Measurements from ENCODE around the gene BCAR3.

The BCAR3 gene

DNA sequence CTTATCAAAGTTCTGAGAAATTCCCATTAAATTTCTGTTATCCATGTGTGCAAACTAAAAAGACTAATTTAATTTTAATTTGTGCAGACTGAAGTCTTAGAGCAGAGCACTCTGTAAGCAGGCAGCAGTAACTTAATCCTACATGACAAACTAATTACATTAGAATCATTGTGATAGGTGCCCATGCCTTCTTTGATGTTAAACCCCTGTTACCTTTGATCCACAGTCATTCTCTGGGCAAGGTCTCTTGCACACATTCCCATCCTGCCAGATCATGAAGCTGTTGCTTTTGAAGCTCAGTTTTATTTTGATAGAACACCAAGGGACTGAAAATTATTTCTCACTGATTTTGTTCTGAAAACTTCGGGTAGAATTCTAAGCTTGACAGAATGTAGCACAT is 77.2 kb downstream of the BCAR3 start:
- in situ Hi-C loops (cut with HindIII; ENCODE audit: low sequenced_read_pairs): no loop called here
- TF ChIP-seq, protein P1, sequence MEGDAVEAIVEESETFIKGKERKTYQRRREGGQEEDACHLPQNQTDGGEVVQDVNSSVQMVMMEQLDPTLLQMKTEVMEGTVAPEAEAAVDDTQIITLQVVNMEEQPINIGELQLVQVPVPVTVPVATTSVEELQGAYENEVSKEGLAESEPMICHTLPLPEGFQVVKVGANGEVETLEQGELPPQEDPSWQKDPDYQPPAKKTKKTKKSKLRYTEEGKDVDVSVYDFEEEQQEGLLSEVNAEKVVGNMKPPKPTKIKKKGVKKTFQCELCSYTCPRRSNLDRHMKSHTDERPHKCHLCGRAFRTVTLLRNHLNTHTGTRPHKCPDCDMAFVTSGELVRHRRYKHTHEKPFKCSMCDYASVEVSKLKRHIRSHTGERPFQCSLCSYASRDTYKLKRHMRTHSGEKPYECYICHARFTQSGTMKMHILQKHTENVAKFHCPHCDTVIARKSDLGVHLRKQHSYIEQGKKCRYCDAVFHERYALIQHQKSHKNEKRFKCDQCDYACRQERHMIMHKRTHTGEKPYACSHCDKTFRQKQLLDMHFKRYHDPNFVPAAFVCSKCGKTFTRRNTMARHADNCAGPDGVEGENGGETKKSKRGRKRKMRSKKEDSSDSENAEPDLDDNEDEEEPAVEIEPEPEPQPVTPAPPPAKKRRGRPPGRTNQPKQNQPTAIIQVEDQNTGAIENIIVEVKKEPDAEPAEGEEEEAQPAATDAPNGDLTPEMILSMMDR (IDR thresholded peaks at IDR 0.05; ENCODE audit: low read depth, low read length): no peak
- no peak for DNase-seq (ENCODE audit: low read depth, low spot score)
- H3K4me3 ChIP-seq (ENCODE audit: low read depth, low read length): no peak overlapping the region

DNA sequence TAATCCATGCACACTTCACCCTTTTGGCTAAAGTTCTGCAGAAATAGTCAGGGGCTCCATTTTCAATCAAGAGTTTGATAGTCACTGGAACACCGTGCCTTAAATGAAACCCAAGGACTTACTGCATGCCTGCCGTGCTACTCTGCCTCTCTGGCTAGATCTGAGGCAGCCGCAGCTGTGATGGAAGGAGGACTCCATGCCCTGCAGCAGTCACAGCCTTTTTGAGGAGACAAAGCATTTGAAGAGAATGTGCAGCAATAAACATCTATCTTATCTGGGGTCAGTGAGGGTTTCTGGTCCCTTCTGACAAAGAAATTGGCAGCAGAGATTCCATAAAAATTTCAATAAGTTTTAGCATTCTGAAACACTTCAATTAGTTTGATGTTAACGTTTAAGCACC is 78.0 kb downstream of the BCAR3 start:
- no peak for DNase-seq (ENCODE audit: low read depth, low spot score)

DNA sequence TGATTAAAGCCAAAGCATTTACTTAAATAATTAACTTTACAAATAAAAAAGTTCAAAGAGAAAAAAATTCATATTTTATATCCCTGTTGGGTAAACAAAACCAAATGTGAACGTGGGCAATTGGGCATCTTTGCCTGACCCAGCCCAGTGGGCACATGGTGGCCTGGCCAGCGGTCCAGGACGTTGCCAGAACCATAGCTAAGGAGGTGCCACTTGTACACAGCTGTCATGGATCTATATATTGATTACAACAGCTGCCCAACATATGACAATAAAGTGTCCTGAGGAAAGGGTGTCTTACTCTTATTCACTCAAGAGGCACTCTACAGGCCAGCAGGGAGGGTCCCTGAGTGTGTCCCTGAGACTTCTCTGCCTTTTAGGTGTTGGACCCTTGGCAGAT is 78.5 kb downstream of the BCAR3 start:
- TF ChIP-seq, protein P1 (IDR thresholded peaks at IDR 0.05; ENCODE audit: low read depth, low read length): no peak
- in situ Hi-C loops (cut with HindIII; ENCODE audit: low sequenced_read_pairs): no loop called here
- H3K4me3 ChIP-seq (ENCODE audit: low read depth, low read length): no peak overlapping the region
- DNase-seq (ENCODE audit: low read depth, low spot score): no peak

More for the DNA sequence above, 78.0 kb downstream of the BCAR3 start:
- no peak overlapping the region for H3K4me3 ChIP-seq (ENCODE audit: low read depth, low read length)
- TF ChIP-seq, protein P1 (IDR thresholded peaks at IDR 0.05; ENCODE audit: low read depth, low read length): no peak
- in situ Hi-C loops (cut with HindIII; ENCODE audit: low sequenced_read_pairs): no loop called here

DNA sequence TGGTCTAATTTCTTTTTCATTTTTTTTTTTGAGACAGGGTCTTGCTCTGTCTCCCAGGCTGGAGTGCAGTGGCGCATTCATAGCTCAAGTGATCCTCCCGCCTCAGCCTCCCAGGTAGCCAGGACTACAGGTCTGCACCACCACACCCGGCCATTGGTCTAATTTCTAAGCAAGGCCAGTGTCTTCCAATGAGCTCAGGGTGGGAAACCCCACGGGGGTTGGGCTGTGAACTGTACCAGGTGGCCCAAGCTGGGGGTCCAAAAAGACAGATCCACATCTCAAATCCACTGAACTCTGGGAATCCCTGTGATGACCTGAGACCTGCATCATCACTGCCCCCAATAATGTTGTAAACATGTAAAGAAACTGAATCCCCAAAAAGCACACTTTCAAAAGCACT is 79.5 kb downstream of the BCAR3 start:
- no peak overlapping the region for H3K4me3 ChIP-seq (ENCODE audit: low read depth, low read length)
- in situ Hi-C loops (cut with HindIII; ENCODE audit: low sequenced_read_pairs): no loop called here
- DNase-seq (ENCODE audit: low read depth, low spot score): no peak
- TF ChIP-seq, protein P1 (IDR thresholded peaks at IDR 0.05; ENCODE audit: low read depth, low read length): no peak

DNA sequence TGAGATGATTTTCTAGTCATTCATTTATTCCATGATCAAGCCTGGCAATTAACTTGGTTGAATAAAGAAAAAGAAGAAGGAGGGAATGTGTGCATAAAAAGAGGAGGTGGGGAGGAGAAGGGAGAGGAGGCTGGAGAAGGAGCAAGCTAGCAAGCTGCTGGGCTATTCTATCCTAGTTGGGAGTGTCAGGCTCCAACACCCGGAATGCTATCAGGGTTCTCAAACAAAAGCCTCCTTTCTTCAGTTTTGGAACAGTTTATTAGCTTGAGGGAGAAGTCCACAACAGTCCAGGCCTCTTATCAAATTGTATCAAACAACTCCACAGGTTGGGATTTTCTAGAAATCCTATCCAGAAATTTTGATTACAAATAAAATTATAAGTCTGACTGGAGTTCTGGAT is 80.0 kb downstream of the BCAR3 start:
- TF ChIP-seq, protein P1 (IDR thresholded peaks at IDR 0.05; ENCODE audit: low read depth, low read length): no peak
- in situ Hi-C loops (cut with HindIII; ENCODE audit: low sequenced_read_pairs): no loop called here
- DNase-seq (ENCODE audit: low read depth, low spot score): no peak
- no peak overlapping the region for H3K4me3 ChIP-seq (ENCODE audit: low read depth, low read length)

DNA sequence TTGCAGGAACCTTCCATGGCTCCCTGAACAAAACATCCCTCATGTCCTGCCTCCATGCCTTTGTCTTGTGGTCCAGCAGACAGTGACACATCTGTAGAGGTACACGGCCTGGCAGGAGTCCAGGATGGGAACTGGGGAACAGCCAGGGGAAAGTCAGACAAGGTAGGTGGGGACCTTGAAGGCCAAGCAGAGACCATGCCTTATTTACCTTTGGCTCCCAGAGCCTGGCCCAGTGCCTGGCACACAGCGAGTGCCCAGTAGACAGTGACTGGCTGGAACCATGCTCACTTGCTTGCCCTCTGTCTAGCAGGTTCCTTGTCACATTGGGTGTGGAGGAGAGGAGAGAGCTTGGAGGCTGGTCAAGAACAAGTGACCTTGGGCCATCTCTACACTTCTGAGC is 81.0 kb downstream of the BCAR3 start:
- TF ChIP-seq, protein P1 (IDR thresholded peaks at IDR 0.05; ENCODE audit: low read depth, low read length): no peak
- in situ Hi-C loops (cut with HindIII; ENCODE audit: low sequenced_read_pairs): no loop called here
- no peak overlapping the region for H3K4me3 ChIP-seq (ENCODE audit: low read depth, low read length)
- no peak for DNase-seq (ENCODE audit: low read depth, low spot score)

DNA sequence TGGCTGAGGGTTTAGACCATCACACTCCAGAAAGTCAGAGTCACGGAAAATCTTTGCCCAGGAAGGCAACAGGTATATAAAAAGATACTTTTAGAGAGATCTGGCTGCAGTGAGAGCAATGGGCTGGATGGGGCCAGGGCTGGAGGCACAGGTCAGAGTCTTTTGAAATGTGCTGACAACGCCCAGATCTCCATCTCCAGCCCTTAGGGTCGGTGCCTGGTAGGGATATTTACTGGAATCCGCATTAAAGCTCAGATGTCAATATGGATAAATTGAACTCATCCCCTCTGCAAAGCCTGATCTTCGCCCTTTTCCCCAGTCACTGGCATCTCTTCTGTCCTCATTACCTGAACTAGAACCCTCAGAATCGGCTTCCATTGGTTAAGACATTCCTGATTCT is 82.2 kb downstream of the BCAR3 start:
- TF ChIP-seq, protein P1 (IDR thresholded peaks at IDR 0.05; ENCODE audit: low read depth, low read length): no peak
- in situ Hi-C loops (cut with HindIII; ENCODE audit: low sequenced_read_pairs): no loop called here
- H3K4me3 ChIP-seq (ENCODE audit: low read depth, low read length): no peak overlapping the region
- no peak for DNase-seq (ENCODE audit: low read depth, low spot score)
